Adrenal gland (tissue), 12 donors: ENCODE data around the gene CD164. TPM values are rescaled to one million over a fixed set of nuclear protein-coding genes. Genes with fewer than 3 reads are reported as not detected.

Experiments
- DNase-seq, 7 donors: peaks; one replicate each; pipeline ENCODE4 v3.0.0-alpha.2; 2019 to 2020
- H3K27ac ChIP-seq, 5 donors: fragments of 200-600 bp; sonication (generic) in 4 of 5; 1 replicate in 3 of 5; 2 replicates in 2 of 5; pipeline versions ENCODE4 v1.5.1 to v1.8.0; 2016 to 2020; ENCODE audit warnings: mild to moderate bottlenecking in 1 of 5
- H3K27me3 ChIP-seq: fragments of 200-600 bp; 2 replicates; pipeline ENCODE4 v1.8.0; 2021
- H3K36me3 ChIP-seq, 2 donors: fragments of 200-600 bp; replicated peaks in 1 of 2; 1 replicate in 1 of 2; 2 replicates in 1 of 2; pipeline versions ENCODE4 v1.5.1 to v1.8.0; 2018 to 2022
- H3K4me1 ChIP-seq, 2 donors: fragments of 200-600 bp; replicated peaks in 1 of 2; 1 replicate in 1 of 2; 2 replicates in 1 of 2; pipeline versions ENCODE4 v1.5.1 to v1.8.0; 2018 to 2021
- H3K4me3 ChIP-seq, 4 donors: fragments of 200-600 bp; sonication (generic) in 3 of 4; one replicate each; pipeline ENCODE4 v1.5.1; 2016 to 2018
- H3K9me3 ChIP-seq, 3 donors: fragments of 200-600 bp; sonication (generic) in 1 of 3; replicated peaks in 1 of 3; 1 replicate in 2 of 3; 2 replicates in 1 of 3; pipeline versions ENCODE4 v1.5.1 to v1.8.0; 2016 to 2021
- POLR2A ChIP-seq, 2 donors: fragments of 450-650 bp; IDR thresholded peaks; one replicate each; pipeline ENCODE4 v1.6.1; 2017; ENCODE audit warnings: antibody characterized with exemption in 2 of 2, mild to moderate bottlenecking in 2 of 2, moderate library complexity in 1 of 2
- WGBS, 4 donors: extraction: QIAGEN DNeasy Blood & Tissue Kit in 2 of 4; methylation state at CpG; one replicate each; pipeline versions ENCODE4 v1.1.5 to v1.1.7; 2013 to 2017; 5-methylcytosine and 5-hydroxymethylcytosine counted together
- intact Hi-C, 2 donors: fragments of 100-400 bp; cut with DNase I; formaldehyde crosslinking; loops; one replicate each; pipeline versions ENCODE4 v1.14.1 to v1.15.0; 2022 to 2023
- polyA plus RNA-seq, 3 donors: library from polyadenylated mRNA; stranded (reverse); fragments of 200-250 nt in 2 of 3; fragments of 350-450 nt in 1 of 3; fragmentation: Illumina TruSeq in 1 of 3; extraction: RNeasy Lipid Tissue Mini Kit (QIAGEN cat#74804) in 1 of 3; gene quantifications; one replicate each; pipeline ENCODE4 v1.2.3, GENCODE V29; 2013 to 2014
- total RNA-seq, 9 donors: library from RNA; depleted of rRNA in 4 of 9; stranded (reverse); fragments of >200 nt in 4 of 9; fragments of 120-200 nt in 1 of 9; fragmentation: NEBNext Ultra II Directional in 1 of 9; extraction: Animal tissue kit (Norgen Biotek cat#: 25700) in 1 of 9; gene quantifications; one replicate each; pipeline versions ENCODE4 v1.1.0 to v1.2.4, GENCODE V29; 2013 to 2023
- TF ChIP-seq, protein P1 (sequence below), 6 experiments: fragments of 450-650 bp in 4 of 6; fragments of 200-600 bp in 2 of 6; sonication (generic) in 1 of 6; IDR thresholded peaks; 1 replicate in 5 of 6; 2 replicates in 1 of 6; pipeline versions ENCODE4 v1.5.1 to v1.8.0; 2016 to 2021; ENCODE audit warnings: antibody characterized with exemption in 6 of 6, mild to moderate bottlenecking in 2 of 6, moderate library complexity in 1 of 6
- donor health status: healthy with polysubstance abuse.
- donor health status: Bipolar disorder and iron deficiency.
- donor health status: DM: yes; HTN: yes; CAD: no.
- donor health status: DM: no; HTN: no; CAD: no.
- donor health status: DM: no; HTN: no; CAD: no.
- donor health status: DM: yes; HTN: yes; CAD: no.

Gene CD164
- total and polyA plus RNA-seq, 12 donors, result 89.3 to 358 (median 237) TPM

DNA sequence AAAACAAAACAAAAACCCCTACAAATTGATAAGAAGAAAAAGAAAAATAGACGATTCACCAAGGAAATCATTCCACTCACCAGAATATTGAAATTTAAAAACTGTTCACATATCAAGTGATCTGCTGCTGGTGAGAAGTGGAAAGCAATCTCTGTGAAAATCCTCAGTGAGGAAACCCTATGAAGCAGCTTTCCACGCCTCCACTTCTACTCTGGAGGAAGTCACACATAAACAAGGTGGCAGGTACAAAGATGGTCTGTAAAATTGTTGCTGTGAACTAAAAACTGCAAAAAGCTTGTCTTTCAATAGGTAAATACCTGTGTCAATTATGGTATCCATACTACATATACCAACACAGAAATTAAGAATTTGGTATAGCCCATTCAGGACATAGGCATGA lies 18.5 kb downstream of the CD164 start:
- DNase-seq, result no peak
- H3K4me3 ChIP-seq, result no peak overlapping the region
- H3K27me3 ChIP-seq, result no peaks in the 10 kb centered on the region
- intact Hi-C loops, result no loop called here
- no peak overlapping the region for H3K27ac ChIP-seq
- no peaks in the 10 kb centered on the region for H3K9me3 ChIP-seq
- peaks cover 0 to 38% of the 10 kb centered on the region in 2 donors for H3K36me3 ChIP-seq
- H3K4me1 ChIP-seq, result no peaks in the 10 kb centered on the region
- no peak for TF ChIP-seq POLR2A (IDR thresholded peaks at IDR 0.05)
- TF ChIP-seq, protein P1, sequence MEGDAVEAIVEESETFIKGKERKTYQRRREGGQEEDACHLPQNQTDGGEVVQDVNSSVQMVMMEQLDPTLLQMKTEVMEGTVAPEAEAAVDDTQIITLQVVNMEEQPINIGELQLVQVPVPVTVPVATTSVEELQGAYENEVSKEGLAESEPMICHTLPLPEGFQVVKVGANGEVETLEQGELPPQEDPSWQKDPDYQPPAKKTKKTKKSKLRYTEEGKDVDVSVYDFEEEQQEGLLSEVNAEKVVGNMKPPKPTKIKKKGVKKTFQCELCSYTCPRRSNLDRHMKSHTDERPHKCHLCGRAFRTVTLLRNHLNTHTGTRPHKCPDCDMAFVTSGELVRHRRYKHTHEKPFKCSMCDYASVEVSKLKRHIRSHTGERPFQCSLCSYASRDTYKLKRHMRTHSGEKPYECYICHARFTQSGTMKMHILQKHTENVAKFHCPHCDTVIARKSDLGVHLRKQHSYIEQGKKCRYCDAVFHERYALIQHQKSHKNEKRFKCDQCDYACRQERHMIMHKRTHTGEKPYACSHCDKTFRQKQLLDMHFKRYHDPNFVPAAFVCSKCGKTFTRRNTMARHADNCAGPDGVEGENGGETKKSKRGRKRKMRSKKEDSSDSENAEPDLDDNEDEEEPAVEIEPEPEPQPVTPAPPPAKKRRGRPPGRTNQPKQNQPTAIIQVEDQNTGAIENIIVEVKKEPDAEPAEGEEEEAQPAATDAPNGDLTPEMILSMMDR (IDR thresholded peaks at IDR 0.05), result no peak
- WGBS, 4 donors, result 95 to 100% (median 97%) methylated on average over 2 of the region's 2 CpGs

DNA sequence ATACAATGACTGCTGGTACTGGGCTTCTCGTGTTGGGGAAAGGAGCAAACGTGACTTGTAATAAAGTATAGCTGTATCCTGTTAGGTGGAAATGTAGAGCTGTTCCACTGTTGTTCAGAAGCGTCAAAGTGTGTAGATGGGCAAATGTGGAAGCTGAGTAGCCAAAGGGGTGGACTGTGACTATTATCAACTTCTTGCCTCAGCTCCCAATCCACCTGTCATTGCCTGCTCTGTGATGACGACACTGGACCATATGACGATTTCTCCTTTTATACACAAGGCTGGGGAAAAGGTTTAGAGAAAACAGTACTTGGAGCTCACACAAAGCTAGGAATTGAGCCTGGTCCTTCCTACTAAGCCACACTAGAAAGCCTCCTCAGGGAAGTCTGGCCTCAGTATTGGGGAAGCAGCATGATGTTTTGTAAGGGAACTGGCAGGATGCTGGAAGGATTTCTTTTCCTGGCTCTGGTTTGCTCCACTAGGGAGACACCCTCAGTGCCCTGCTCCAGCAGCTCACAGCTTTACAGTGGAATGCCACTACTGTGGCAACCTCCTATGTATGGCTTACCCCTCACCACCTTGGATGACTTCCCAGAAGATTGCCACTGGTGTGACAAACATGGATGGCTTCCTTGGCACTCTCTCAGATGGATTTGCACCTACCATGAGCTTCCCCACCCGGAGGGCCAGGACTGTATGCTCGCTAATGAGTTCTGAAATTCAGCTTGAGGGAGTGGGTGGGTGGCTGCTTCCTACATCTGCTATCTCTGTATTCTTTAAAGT lies 20.0 kb downstream of the CD164 start:
- H3K27ac ChIP-seq, result no peak overlapping the region
- no peaks in the 10 kb centered on the region for H3K4me1 ChIP-seq
- no peak for DNase-seq
- H3K36me3 ChIP-seq, result peaks cover 0 to 23% of the 10 kb centered on the region in 2 donors
- no peaks in the 10 kb centered on the region for H3K9me3 ChIP-seq
- WGBS, 4 donors, result 93 to 96% (median 94%) methylated on average over 6 to 7 of the region's 7 CpGs
- intact Hi-C loops, result no loop called here
- no peaks in the 10 kb centered on the region for H3K27me3 ChIP-seq
- H3K4me3 ChIP-seq, result no peak overlapping the region
- no peak for TF ChIP-seq POLR2A (IDR thresholded peaks at IDR 0.05)
- TF ChIP-seq, protein P1 (IDR thresholded peaks at IDR 0.05), result no peak

DNA sequence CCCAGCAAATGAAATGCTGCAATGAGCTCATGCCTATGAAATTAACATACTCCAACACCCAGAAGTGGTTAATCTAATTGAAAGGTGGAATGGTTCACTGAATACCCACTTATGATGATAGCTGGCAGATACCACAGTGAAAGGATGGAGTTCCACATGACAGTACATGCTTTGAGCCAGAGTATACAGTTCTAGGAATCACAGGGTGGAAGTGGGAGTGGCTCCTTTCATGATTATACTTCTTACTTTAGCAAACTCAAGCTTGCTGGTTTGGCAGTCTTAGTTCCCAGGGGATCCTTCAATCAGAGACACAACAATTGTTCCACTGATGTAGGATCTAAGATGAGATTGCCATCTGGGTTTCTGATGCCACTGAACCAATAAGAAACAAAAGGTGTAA lies 21.5 kb downstream of the CD164 start:
- TF ChIP-seq, protein P1 (IDR thresholded peaks at IDR 0.05), result no peak
- TF ChIP-seq POLR2A (IDR thresholded peaks at IDR 0.05), result no peak
- DNase-seq, result no peak
- Histone ChIP-seq H3K27me3 (no peaks in the 10 kb centered on the region), H3K4me3 (no peak overlapping the region), H3K27ac (no peak overlapping the region), H3K4me1 (no peaks in the 10 kb centered on the region), H3K9me3 (no peaks in the 10 kb centered on the region), H3K36me3 (peaks cover 0 to 15% of the 10 kb centered on the region in 2 donors)
- intact Hi-C loops, result no loop called here

DNA sequence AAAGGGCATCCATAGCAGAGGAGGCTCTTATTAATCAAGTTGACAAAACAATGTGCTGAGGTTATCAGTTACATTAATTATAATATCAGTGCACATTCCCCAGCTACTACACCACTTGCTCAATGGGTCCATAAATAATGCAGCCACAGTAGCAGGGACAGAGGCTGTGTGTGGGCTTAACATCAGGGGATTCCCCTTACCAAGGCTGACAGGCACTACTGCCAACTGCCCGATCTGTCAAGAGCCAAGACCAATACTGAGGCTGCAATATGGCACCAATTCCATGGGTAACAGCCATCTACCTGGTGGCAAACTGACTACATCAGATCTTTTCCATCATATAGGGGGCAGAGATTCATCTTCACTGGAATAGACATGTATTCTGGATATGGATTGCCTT lies 22.0 kb downstream of the CD164 start:
- no peaks in the 10 kb centered on the region for H3K4me1 ChIP-seq
- no peaks in the 10 kb centered on the region for H3K27me3 ChIP-seq
- TF ChIP-seq, protein P1 (IDR thresholded peaks at IDR 0.05), result no peak
- TF ChIP-seq POLR2A (IDR thresholded peaks at IDR 0.05), result no peak
- intact Hi-C loops, result no loop called here
- H3K27ac ChIP-seq, result no peak overlapping the region
- H3K9me3 ChIP-seq, result no peaks in the 10 kb centered on the region
- peaks cover 0 to 13% of the 10 kb centered on the region in 2 donors for H3K36me3 ChIP-seq
- WGBS, 4 donors, result 95 to 100% (median 100%) methylated on average over 1 of the region's 1 CpG
- DNase-seq, result no peak
- H3K4me3 ChIP-seq, result no peak overlapping the region
